ENCODE measurements around the gene PCID2.
A peak's percentile ranks its signal among the peaks of the same experiment; 100 is the strongest.
"Not testable (repeated sequence)": the region's sequence is repeated elsewhere in the genome, so short reads cannot be mapped to it uniquely, and the experiment has no call there.

PCID2 gene

GRCh38 chr13:113208421-113209335 is at the start of gene PCID2:
TSS of gene PCID2 (minus strand) at chr13:113208669. CDS start at chr13:113208634, 35 bp downstream.
- DNase-seq (ENCODE audit: low read depth) = peak; percentile 77

- DNase-seq (ENCODE audit: low read depth) = not testable (repeated sequence)
Measured at GRCh38 chr13:113257908-113258307, 49.4 kb upstream of the PCID2 start.

GRCh38 chr13:113252516-113253095 is 44.1 kb upstream of the PCID2 start:
- no peak for DNase-seq (ENCODE audit: low read depth)

- DNase-seq (ENCODE audit: low read depth) = no peak
Measured at GRCh38 chr13:113245849-113246796, 37.7 kb upstream of the PCID2 start.

GRCh38 chr13:113243847-113244246 is 35.4 kb upstream of the PCID2 start:
- DNase-seq (ENCODE audit: low read depth) = no peak

GRCh38 chr13:113241623-113242022 is 33.2 kb upstream of the PCID2 start:
- DNase-seq (ENCODE audit: low read depth) = not testable (repeated sequence)

- no peak for DNase-seq (ENCODE audit: low read depth)
Measured at GRCh38 chr13:113239986-113240385, 31.5 kb upstream of the PCID2 start.

GRCh38 chr13:113239357-113239756 is 30.9 kb upstream of the PCID2 start:
- DNase-seq (ENCODE audit: low read depth) = no peak

- no peak for DNase-seq (ENCODE audit: low read depth)
Measured at GRCh38 chr13:113238536-113238935, 30.1 kb upstream of the PCID2 start.

- DNase-seq (ENCODE audit: low read depth) = no peak
Measured at GRCh38 chr13:113233101-113233500, 24.6 kb upstream of the PCID2 start.

- DNase-seq (ENCODE audit: low read depth) = no peak
Measured at GRCh38 chr13:113232208-113233003, 23.9 kb upstream of the PCID2 start.

GRCh38 chr13:113231306-113232207 is 23.1 kb upstream of the PCID2 start:
- no peak for DNase-seq (ENCODE audit: low read depth)

- DNase-seq (ENCODE audit: low read depth) = no peak
Measured at GRCh38 chr13:113229791-113230190, 21.3 kb upstream of the PCID2 start.

GRCh38 chr13:113229161-113229560 is 20.7 kb upstream of the PCID2 start:
- no peak for DNase-seq (ENCODE audit: low read depth)

GRCh38 chr13:113226873-113227450 is 18.5 kb upstream of the PCID2 start:
- no peak for DNase-seq (ENCODE audit: low read depth)

GRCh38 chr13:113225515-113225914 is 17.0 kb upstream of the PCID2 start:
- no peak for DNase-seq (ENCODE audit: low read depth)

GRCh38 chr13:113224486-113224885 is 16.0 kb upstream of the PCID2 start:
- DNase-seq (ENCODE audit: low read depth) = no peak

GRCh38 chr13:113223070-113223469 is 14.6 kb upstream of the PCID2 start:
- DNase-seq (ENCODE audit: low read depth) = no peak

GRCh38 chr13:113220877-113221276 is 12.4 kb upstream of the PCID2 start:
- DNase-seq (ENCODE audit: low read depth) = no peak

- no peak for DNase-seq (ENCODE audit: low read depth)
Measured at GRCh38 chr13:113220141-113220598, 11.7 kb upstream of the PCID2 start.
